ENCODE results near the gene CNTNAP1. TPM values are rescaled to one million over a fixed set of nuclear protein-coding genes. Genes with fewer than 3 reads are reported as not detected.
A peak's percentile ranks its signal among the peaks of the same experiment; 100 is the strongest.

The CNTNAP1 gene
- total and polyA plus RNA-seq, 9 of the 15 experiments (the other 6 are each of a cell fraction or from before 2014, with no cell fraction given): 0.10 to 1.8 (median 0.62) TPM

DNA sequence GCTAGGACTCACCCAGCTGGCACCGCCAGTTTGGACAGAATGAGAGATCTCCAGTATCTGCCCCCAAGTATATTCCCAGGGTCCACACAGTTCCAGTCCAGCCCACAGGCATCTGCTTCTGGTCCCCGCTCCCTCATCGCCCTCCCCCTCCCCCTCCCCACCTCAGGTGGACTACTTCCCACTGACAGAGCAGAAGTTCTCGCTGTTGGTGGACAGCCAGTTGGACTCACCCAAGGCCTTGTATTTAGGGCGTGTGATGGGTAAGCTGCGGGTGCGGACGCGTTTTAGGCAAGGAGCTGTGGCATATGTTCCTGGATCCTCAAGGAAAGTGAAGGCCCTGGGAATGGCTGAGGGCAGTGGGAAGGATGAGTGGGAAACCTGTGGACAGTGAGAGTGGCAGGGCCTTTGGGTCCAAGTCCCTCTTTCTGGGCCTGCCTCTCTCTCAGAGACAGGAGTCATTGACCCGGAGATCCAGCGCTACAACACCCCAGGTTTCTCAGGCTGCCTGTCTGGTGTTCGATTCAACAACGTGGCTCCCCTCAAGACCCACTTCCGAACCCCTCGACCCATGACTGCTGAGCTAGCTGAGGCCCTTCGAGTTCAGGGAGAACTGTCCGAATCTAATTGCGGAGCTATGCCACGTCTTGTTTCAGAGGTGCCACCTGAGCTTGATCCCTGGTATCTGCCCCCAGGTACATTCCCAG, 14.9 kb downstream of the CNTNAP1 start:
- in situ Hi-C loops (cut with MboI): no loop called here
- H3K36me3 ChIP-seq (ENCODE audit: control insufficient read depth, insufficient read depth, low read length): peaks cover 15% of the 10 kb centered on the region
- 94% methylated on average over 11 of the region's 19 CpGs for WGBS (ENCODE audit: insufficient coverage, low coverage, missing lambda C conversion rate)
- no peak overlapping the region for H2AFZ ChIP-seq (ENCODE audit: low read depth, low read length)
- no TSS peak for BruUV-seq (replicated peaks)
- no peak overlapping the region for H3K4me2 ChIP-seq (ENCODE audit: insufficient read depth, low read length)
- intact Hi-C loops (cut with micrococcal nuclease): no loop called here
- ChIA-PET CTCF (ENCODE audit: low intra/inter-chr PET ratio) (no interaction called here), POLR2A (interaction anchor here (1.0 to 1.5 kb wide), 3 partner anchors 10 to 17 kb away, joined by 3 to 7 read pairs (median 3); no protein-coding TSS in a partner anchor)
- no peaks in the 10 kb centered on the region for H3K79me2 ChIP-seq (ENCODE audit: control insufficient read depth, insufficient read depth, low read length)
- TF ChIP-seq KDM1A (IDR thresholded peaks at IDR 0.05): peak in 1 of 2 experiments; percentile 51; a peak in 1 of 4 replicates
- no peak for TF ChIP-seq POLR2AphosphoS2 (IDR thresholded peaks at IDR 0.05; ENCODE audit: low read length)
- no peak for TF ChIP-seq ZNF717 (CRISPR knock-in tag; IDR thresholded peaks at IDR 0.05)
- no peaks in the 10 kb centered on the region for H3K9me1 ChIP-seq (ENCODE audit: control insufficient read depth, insufficient read depth, low read length)
- no peaks in the 10 kb centered on the region for H3K27me3 ChIP-seq (ENCODE audit: control insufficient read depth in 2 of 2, insufficient read depth in 2 of 2, low read length in 2 of 2)
- H3K9me3 ChIP-seq (replicated peaks; ENCODE audit: control insufficient read depth, insufficient read depth, low read depth, low read length): no peaks in the 10 kb centered on the region
- H3K27ac ChIP-seq (ENCODE audit: extremely low read depth, low read depth, low read length): no peak overlapping the region; the same call in 2 of the 3 replicates
- H3K4me1 ChIP-seq (replicated peaks in 1 of 2; ENCODE audit: control insufficient read depth in 2 of 2, insufficient read depth in 2 of 2, low read length in 2 of 2): peaks cover 28 to 38% of the 10 kb centered on the region in 2 experiments
- H3K9ac ChIP-seq (ENCODE audit: insufficient read depth in 1 of 2, low read depth in 2 of 2, low read length in 2 of 2): no peak overlapping the region
- DNase-seq (ENCODE audit: extremely low read depth in 1 of 4, low spot score in 3 of 4) (no peak), ATAC-seq (no peak), FAIRE-seq (no peak)
- no peak overlapping the region for H3K4me3 ChIP-seq
- H4K20me1 ChIP-seq (replicated peaks; ENCODE audit: control insufficient read depth, insufficient read depth, low read length): no peaks in the 10 kb centered on the region

DNA sequence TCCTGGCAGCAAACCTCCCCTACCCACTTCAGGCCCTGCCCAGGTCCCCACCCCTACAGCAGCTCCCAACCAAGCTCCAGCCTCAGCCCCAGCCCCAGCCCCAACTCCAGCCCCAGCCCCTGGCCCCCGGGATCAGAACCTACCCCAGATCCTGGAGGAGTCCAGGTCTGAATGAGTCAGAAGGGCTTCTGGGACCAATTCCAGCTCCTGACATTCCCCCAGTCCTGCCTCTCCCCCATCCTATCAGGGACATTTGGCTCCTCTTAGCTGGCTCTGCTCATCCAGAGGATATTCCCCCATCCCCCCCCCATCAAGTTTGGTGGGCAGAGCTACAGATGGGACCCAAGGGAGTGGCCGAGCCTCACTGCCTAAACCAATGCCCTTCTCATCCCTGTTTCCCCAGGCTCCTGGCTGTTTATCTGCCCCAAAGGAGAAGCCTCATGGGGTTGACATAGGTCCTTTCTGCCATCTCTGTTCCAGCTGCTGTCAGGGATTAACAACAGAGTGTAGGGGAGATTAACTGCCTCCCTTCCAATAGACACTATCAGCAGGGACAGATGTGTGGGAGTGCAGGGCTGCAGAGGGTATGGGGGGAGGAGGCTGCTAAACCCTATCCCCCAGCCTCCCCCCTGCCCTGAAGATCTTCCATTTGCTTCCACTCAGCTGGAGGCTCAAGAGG, 16.5 kb downstream of the CNTNAP1 start:
- Histone ChIP-seq H3K4me3 (no peak overlapping the region), H3K4me1 (replicated peaks in 1 of 2; ENCODE audit: control insufficient read depth in 2 of 2, insufficient read depth in 2 of 2, low read length in 2 of 2) (peaks cover 28 to 34% of the 10 kb centered on the region in 2 experiments), H3K9me3 (replicated peaks; ENCODE audit: control insufficient read depth, insufficient read depth, low read depth, low read length) (no peaks in the 10 kb centered on the region), H3K9me1 (ENCODE audit: control insufficient read depth, insufficient read depth, low read length) (no peaks in the 10 kb centered on the region), H3K27ac (ENCODE audit: extremely low read depth, low read depth, low read length) (peak overlapping the region; percentile 71; the same call in 2 of the 3 replicates), H3K36me3 (ENCODE audit: control insufficient read depth, insufficient read depth, low read length) (peaks cover 27% of the 10 kb centered on the region), H4K20me1 (replicated peaks; ENCODE audit: control insufficient read depth, insufficient read depth, low read length) (no peaks in the 10 kb centered on the region), H3K9ac (ENCODE audit: insufficient read depth in 1 of 2, low read depth in 2 of 2, low read length in 2 of 2) (no peak overlapping the region; a peak in 1 of 4 replicates), H2AFZ (ENCODE audit: low read depth, low read length) (peak overlapping the region; percentile 29; the same call in 1 of the 2 replicates), H3K27me3 (ENCODE audit: control insufficient read depth in 2 of 2, insufficient read depth in 2 of 2, low read length in 2 of 2) (no peaks in the 10 kb centered on the region), H3K4me2 (ENCODE audit: insufficient read depth, low read length) (peak overlapping the region; percentile 70), H3K79me2 (ENCODE audit: control insufficient read depth, insufficient read depth, low read length) (no peaks in the 10 kb centered on the region)
- CTCF ChIA-PET (ENCODE audit: low intra/inter-chr PET ratio): interaction anchor here (0.7 kb wide), 1 partner anchor 12 kb away, joined by 5 read pairs; no protein-coding TSS in a partner anchor
- in situ Hi-C loops (cut with MboI) (no loop called here), intact Hi-C loops (cut with micrococcal nuclease) (loop anchor here (1.0 kb wide), 1 partner anchor 21 kb away; no protein-coding TSS in a partner anchor)
- peak; percentile 97 to 99 (median 98) for DNase-seq (ENCODE audit: extremely low read depth in 1 of 4, low spot score in 3 of 4)
- POLR2A ChIA-PET: interaction anchor here (0.6 to 2.5 kb wide), 16 partner anchors 8 to 689 kb away, joined by 3 to 17 read pairs (median 6); partner anchors contain the start of gene PLEKHH3
- FAIRE-seq: peak; percentile 99
- ATAC-seq: peak; percentile 92
- WGBS (ENCODE audit: insufficient coverage, low coverage, missing lambda C conversion rate): 0% methylated on average over 2 of the region's 2 CpGs
- BruUV-seq (replicated peaks): no TSS peak
- no peak for TF ChIP-seq HDAC6 (IDR thresholded peaks at IDR 0.05; ENCODE audit: low read depth, low read length)
- TF ChIP-seq ZFP36 (IDR thresholded peaks at IDR 0.05; ENCODE audit: low read depth, low read length, partially characterized antibody): peak; percentile 63
- no peak for TF ChIP-seq MLX (CRISPR knock-in tag; conservative IDR thresholded peaks at IDR 0.05)
- TF ChIP-seq ZNF174 (CRISPR knock-in tag; IDR thresholded peaks at IDR 0.05): no peak
- no peak for TF ChIP-seq PTTG1 (tag; IDR thresholded peaks at IDR 0.05; ENCODE audit: low read depth)
- TF ChIP-seq, protein P1, sequence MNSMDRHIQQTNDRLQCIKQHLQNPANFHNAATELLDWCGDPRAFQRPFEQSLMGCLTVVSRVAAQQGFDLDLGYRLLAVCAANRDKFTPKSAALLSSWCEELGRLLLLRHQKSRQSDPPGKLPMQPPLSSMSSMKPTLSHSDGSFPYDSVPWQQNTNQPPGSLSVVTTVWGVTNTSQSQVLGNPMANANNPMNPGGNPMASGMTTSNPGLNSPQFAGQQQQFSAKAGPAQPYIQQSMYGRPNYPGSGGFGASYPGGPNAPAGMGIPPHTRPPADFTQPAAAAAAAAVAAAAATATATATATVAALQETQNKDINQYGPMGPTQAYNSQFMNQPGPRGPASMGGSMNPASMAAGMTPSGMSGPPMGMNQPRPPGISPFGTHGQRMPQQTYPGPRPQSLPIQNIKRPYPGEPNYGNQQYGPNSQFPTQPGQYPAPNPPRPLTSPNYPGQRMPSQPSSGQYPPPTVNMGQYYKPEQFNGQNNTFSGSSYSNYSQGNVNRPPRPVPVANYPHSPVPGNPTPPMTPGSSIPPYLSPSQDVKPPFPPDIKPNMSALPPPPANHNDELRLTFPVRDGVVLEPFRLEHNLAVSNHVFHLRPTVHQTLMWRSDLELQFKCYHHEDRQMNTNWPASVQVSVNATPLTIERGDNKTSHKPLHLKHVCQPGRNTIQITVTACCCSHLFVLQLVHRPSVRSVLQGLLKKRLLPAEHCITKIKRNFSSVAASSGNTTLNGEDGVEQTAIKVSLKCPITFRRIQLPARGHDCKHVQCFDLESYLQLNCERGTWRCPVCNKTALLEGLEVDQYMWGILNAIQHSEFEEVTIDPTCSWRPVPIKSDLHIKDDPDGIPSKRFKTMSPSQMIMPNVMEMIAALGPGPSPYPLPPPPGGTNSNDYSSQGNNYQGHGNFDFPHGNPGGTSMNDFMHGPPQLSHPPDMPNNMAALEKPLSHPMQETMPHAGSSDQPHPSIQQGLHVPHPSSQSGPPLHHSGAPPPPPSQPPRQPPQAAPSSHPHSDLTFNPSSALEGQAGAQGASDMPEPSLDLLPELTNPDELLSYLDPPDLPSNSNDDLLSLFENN (IDR thresholded peaks at IDR 0.05; ENCODE audit: low read depth in 2 of 2, low read length in 2 of 2): peak in 1 of 2 experiments; percentile 99; a peak in 2 of 4 replicates

All from K562 (cell line).